A673 (cell line): Measurements from ENCODE around the gene NOA1.

Experiments used
- CTCF ChIP-seq: fragments of 300-800, 200-600 bp; sonication (generic); conservative IDR thresholded peaks from 2 replicates; pipeline ENCODE4 v1.5.1; 2017; ENCODE audit warnings: low read depth, mild to moderate bottlenecking, antibody characterized with exemption, low read length, moderate library complexity, mixed read lengths
- EZH2 ChIP-seq: fragments of 200-600 bp; sonication (generic); IDR thresholded peaks from 2 replicates; pipeline ENCODE4 v1.6.1; 2017; ENCODE audit warnings: borderline replicate concordance, low read depth, mild to moderate bottlenecking, mixed read lengths, antibody characterized with exemption, low read length; ENCODE audit not compliant: poor library complexity, severe bottlenecking

DNA sequence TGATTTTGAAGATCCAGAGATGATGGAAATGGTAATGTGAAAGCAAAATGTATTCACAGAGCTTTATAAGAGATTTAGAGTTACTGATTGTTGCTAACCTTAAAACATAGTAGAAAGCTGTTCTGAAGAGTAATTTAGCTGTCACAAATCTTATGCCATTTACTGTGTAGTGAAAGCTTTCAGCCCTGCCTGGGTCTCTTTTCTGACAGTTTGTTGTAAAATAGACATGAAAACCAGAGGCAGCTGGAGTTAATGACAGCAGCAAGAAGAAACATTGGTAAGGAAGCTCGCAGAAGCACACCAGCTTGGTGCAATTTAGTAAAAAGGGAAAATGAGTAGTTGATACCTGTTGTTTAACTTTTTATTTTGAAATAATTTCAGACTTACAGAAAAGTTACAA is 22.3 kb upstream of the NOA1 start:
- TF ChIP-seq CTCF (no peak), EZH2 (no peak)
